Measurements from ENCODE around the gene SRI. TPM values are rescaled to one million over a fixed set of nuclear protein-coding genes. Genes with fewer than 3 reads are reported as not detected.

Gene SRI
- total and polyA plus RNA-seq, 2 donors (not counting 3 experiments of a cell fraction or from before 2014, with no cell fraction given): 121 to 204 TPM

- TF ChIP-seq CTCF (IDR thresholded peaks at IDR 0.05; ENCODE audit: extremely low read depth in 1 of 2, insufficient read depth in 1 of 2, low read depth in 1 of 2, low read length in 2 of 2): no peak
- no peak for TF ChIP-seq GATA2 (IDR thresholded peaks at IDR 0.05; ENCODE audit: insufficient read depth, insufficient read length, low read depth, low read length)
- TF ChIP-seq POLR2A (IDR thresholded peaks at IDR 0.05; ENCODE audit: low read depth, low read length): no peak
- no peak for TF ChIP-seq FOS (IDR thresholded peaks at IDR 0.05; ENCODE audit: borderline replicate concordance, insufficient read depth, low read length)
- TF ChIP-seq POLR2AphosphoS5 (IDR thresholded peaks at IDR 0.05; ENCODE audit: insufficient read depth, low read depth, low read length): no peak
- TF ChIP-seq MYC (IDR thresholded peaks at IDR 0.05; ENCODE audit: low read depth, low read length): no peak
- TF ChIP-seq JUN (IDR thresholded peaks at IDR 0.05; ENCODE audit: borderline replicate concordance, insufficient read depth, insufficient read length, low read depth): no peak
- no peak for TF ChIP-seq EZH2 (IDR thresholded peaks at IDR 0.05; ENCODE audit: borderline replicate concordance, low read depth, low read length, severe bottlenecking)
- no peak for TF ChIP-seq MAX (IDR thresholded peaks at IDR 0.05; ENCODE audit: insufficient read depth, insufficient read length)
- Histone ChIP-seq H3K4me2 (ENCODE audit: insufficient read depth, low read length) (no peak overlapping the region), H3K27ac (ENCODE audit: insufficient read depth, low read depth, low read length) (no peak overlapping the region), H3K9me3 (replicated peaks; ENCODE audit: control insufficient read depth, insufficient read depth, low read length) (no peaks in the 10 kb centered on the region), H3K9ac (replicated peaks; ENCODE audit: extremely low read depth, insufficient read depth, low read length) (no peak overlapping the region), H2AFZ (ENCODE audit: low read depth, low read length) (no peak overlapping the region), H3K27me3 (ENCODE audit: control insufficient read depth in 2 of 2, insufficient read depth in 2 of 2, low read length in 2 of 2) (no peaks in the 10 kb centered on the region), H3K4me1 (ENCODE audit: control insufficient read depth, extremely low read depth, insufficient read depth, low read length) (no peaks in the 10 kb centered on the region), H3K36me3 (ENCODE audit: control insufficient read depth in 2 of 2, extremely low read depth in 1 of 2, insufficient read depth in 2 of 2, low read length in 2 of 2) (no peaks in the 10 kb centered on the region), H3K4me3 (replicated peaks in 1 of 3; ENCODE audit: insufficient read depth in 1 of 3, low read depth in 1 of 3, low read length in 3 of 3) (no peak overlapping the region), H3K79me2 (ENCODE audit: control insufficient read depth, insufficient read depth, low read length) (no peaks in the 10 kb centered on the region), H3K9me1 (replicated peaks; ENCODE audit: control insufficient read depth, extremely low read depth, insufficient read depth, low read length) (no peaks in the 10 kb centered on the region), H4K20me1 (replicated peaks; ENCODE audit: control insufficient read depth, extremely low read depth, insufficient read depth, low read length) (no peaks in the 10 kb centered on the region)
- dilution Hi-C loops (cut with MboI; ENCODE audit: extremely low pct_ligation_motif_present, low sequenced_read_pairs) (no loop called here), intact Hi-C loops (cut with micrococcal nuclease) (no loop called here)
- FAIRE-seq (no peak), DNase-seq (ENCODE audit: low read depth, low spot score) (no peak)
- ChIA-PET CTCF (no interaction called here), POLR2A (no interaction called here)
- BruUV-seq (replicated peaks): no TSS peak
Measured at GRCh38 chr7:88183051-88183450, 36.8 kb downstream of the SRI start.

Data from endothelial cell of umbilical vein (primary cell).